Lower leg skin (tissue), 4 donors: ENCODE measurements around the gene NARF. TPM values are rescaled to one million over a fixed set of nuclear protein-coding genes. Genes with fewer than 3 reads are reported as not detected.
A peak's percentile ranks its signal among the peaks of the same experiment; 100 is the strongest.

Experiments used
- DNase-seq, 2 donors: peaks; one replicate each; pipeline ENCODE4 v3.0.0-alpha.2; 2019; ENCODE audit warnings: low spot score in 2 of 2
- H3K4me3 ChIP-seq: fragments of 200-600 bp; sonication (generic); 2 replicates; pipeline ENCODE4 v1.5.1; 2017; ENCODE audit warnings: mild to moderate bottlenecking, low read depth; ENCODE audit not compliant: poor library complexity, severe bottlenecking
- CTCF ChIP-seq, 3 donors: fragments of 450-650 bp; IDR thresholded peaks; one replicate each; pipeline ENCODE4 v1.5.1; 2016; ENCODE audit warnings: antibody characterized with exemption in 3 of 3, mild to moderate bottlenecking in 3 of 3, moderate library complexity in 2 of 3
- POLR2A ChIP-seq, 2 donors: fragments of 450-650 bp; IDR thresholded peaks; one replicate each; pipeline ENCODE4 v1.6.1; 2016 to 2017; ENCODE audit warnings: antibody characterized with exemption in 2 of 2, mild to moderate bottlenecking in 1 of 2, moderate library complexity in 1 of 2
- WGBS, 2 donors: methylation state at CpG; one replicate each; pipeline ENCODE4 v1.1.5; 2018; 5-methylcytosine and 5-hydroxymethylcytosine counted together
- intact Hi-C: fragments of 100-400 bp; cut with DNase I; formaldehyde crosslinking; loops from one replicate; pipeline ENCODE4 v1.15.0; 2023; ENCODE audit warnings: low total_unique reads
- total RNA-seq, 4 donors: library from RNA; depleted of rRNA; stranded (reverse); fragments of >200 nt; gene quantifications; one replicate each; pipeline ENCODE4 v1.1.0, GENCODE V29; 2016

Gene NARF
- total RNA-seq, 4 donors from 2014 or later: 39.9 to 59.2 (median 44.3) TPM

DNA sequence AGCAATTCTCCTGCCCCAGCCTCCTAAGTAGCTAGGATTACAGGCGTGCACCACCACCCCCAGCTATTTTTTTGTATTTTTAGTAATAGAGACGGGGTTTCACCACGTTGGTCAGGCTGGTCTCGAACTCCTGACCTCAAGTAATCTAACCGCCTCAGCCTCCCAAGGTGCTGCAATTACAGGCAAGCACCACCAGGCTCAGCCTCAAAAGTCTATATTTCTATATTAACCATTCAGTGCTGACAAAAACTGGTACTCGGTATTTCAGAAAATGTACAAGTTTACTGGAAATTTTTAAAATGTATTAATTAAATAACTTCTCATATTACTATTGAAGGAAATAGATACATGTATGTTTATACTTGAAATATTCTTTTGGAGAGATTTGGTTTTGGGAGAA is 41.8 kb upstream of the NARF start:
- no peak for TF ChIP-seq POLR2A (IDR thresholded peaks at IDR 0.05)
- no peak for TF ChIP-seq CTCF (IDR thresholded peaks at IDR 0.05)
- intact Hi-C loops: no loop called here
- no peak for DNase-seq
- H3K4me3 ChIP-seq: no peak overlapping the region
- WGBS, 2 donors: 87 to 89% methylated on average over 6 of the region's 6 CpGs

DNA sequence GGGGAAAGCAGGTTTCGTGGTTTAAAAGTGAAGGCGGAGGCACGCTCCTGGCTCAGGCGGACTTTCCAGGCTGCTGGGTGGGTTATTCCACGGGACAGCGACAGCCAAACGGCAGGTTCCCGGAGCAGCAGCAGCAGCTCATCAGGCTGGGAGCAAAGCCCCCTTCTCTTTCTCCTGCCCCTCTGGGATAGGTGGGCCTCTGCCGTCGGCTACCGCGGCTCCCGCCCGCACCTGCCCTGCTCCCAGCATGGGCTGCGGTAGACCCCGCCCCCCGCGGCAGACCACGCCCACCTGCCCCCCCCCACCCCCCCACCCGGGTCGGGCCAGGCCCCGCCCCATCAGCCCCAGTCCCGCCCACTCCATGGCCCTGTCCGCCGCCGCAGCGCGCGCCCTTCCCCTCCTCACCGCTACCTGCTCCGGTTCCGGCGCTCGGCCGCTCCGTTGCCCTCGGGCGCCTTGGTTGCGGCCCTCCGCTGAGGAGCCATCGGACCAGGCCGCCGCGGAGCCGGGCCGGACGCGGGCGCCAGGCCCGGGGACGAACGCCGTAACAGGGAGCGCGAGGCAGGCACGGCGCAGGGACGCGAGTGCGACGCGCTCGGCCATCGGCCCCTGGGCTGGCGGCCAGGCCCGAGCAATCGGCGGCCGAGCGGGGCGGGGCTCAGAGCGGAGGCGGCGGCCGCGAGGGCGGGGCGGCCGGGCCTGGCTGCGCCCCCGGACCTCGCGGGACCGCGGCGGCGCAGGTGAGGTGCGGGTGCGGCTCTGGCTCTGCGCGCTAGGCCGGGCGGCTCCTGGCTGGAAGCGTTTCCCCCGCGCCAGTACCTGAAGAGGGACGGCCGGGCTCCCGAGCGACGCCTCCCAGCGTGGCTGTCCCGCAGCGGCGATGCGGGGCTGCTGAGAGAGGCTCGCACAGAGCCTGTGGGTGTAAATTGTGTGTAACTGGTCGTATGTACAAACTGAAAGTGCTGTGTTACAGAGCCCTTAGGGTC is 40.2 kb upstream of the NARF start, which contains the start of the genes HEXD and OGFOD3:
HEXD (plus strand) TSS at position 347 of the 986 bp plus-strand sequence. CDS start 1,453 bp downstream, outside the sequence.
OGFOD3 (minus strand) TSS at position 586 of the 986 bp plus-strand sequence; CDS start at position 485, 101 bp downstream.
- TF ChIP-seq CTCF (IDR thresholded peaks at IDR 0.05) (no peak), POLR2A (IDR thresholded peaks at IDR 0.05) (peak in 1 of 2 donors; percentile 33)
- intact Hi-C loops: no loop called here
- DNase-seq: peak in 1 of 2 donors; percentile 95
- H3K4me3 ChIP-seq: peak within 1 kb of the TSS; percentile 78
- WGBS, 2 donors: 1 to 2% methylated on average over 22 to 47 of the region's 108 CpGs

DNA sequence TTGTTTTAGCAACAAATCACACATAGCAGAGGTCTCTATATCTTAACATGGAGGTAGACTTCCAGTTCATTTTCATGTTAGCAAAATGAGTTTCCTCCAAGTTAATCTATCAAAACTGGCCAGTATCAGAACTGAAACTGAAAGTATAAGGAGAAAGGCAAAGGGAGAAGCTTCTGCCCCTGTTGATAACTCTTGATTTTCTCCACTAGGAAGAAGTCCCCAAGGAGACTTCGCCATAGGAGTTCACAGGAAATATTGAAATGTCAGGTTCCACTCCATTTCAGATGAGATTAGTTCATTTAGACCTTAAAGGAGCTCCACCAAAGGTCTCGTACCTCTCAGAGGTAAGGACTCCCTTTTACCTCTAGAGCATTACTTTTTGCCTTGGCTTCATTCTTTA is 39.0 kb upstream of the NARF start:
- 76 to 81% methylated on average over 2 of the region's 2 CpGs for whole genome bisulfite sequencing, 2 donors
- intact Hi-C loops: no loop called here

DNA sequence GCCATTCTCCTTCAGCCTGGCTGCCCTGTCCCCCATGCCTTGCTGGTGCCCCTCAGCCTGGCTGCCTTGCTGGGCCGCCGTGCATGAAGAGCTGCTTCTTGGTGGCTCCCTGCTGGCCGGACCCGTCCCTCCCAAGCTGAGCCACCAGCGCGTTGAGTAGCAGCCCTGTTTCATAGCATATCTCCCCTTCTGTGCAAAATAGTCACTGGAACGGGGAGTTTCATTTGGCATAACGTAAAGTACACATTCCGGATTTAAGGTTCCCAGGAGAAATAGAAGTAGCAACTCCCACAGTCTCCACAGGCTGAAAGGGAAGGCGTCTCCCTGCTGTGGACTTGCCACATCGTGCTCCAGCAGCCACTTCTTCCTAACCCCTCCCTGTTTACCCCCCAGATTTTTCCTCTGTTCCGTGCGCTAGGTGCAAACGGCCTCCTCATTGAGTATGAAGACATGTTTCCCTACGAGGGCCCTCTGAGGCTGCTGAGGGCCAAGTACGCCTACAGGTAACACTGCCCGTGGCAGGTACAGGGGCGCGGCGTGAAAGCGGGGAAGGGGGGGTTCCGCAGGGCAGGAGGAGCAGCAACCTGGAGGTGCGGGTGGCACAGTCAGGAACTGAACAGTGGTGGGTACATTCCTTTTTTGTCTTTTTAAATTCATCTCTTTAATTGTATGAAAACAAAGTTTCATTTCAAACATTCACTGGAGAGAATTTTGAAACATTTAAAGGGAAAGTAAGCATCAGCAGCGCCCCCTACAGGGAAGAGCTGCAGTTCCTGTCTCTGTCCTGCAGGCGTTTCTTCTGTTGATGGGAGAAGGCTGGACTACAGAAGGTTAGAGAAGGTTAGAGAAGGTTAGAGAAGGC is 34.3 kb upstream of the NARF start:
- H3K4me3 ChIP-seq: no peak overlapping the region
- DNase-seq: no peak
- TF ChIP-seq POLR2A (IDR thresholded peaks at IDR 0.05): no peak
- no peak for TF ChIP-seq CTCF (IDR thresholded peaks at IDR 0.05)
- intact Hi-C loops: no loop called here
- 66 to 70% methylated on average over 25 of the region's 25 CpGs for WGBS, 2 donors

More for the DNA sequence above, 39.0 kb upstream of the NARF start:
- H3K4me3 ChIP-seq: no peak overlapping the region
- TF ChIP-seq CTCF (IDR thresholded peaks at IDR 0.05): no peak
- no peak for TF ChIP-seq POLR2A (IDR thresholded peaks at IDR 0.05)
- DNase-seq: no peak

DNA sequence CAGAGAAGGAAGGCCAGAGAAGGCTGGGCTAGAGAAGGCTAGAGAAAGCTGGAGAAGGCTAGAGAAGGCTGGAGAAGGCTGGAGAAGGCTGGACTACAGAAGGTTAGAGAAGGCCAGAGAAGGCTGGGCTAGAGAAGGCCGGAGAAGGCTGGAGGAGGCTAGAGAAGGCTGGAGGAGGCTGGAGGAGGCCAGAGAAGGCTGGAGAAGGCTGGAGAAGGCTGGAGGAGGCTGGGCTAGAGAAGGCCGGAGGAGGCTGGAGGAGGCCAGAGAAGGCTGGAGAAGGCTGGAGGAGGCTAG is 33.7 kb upstream of the NARF start:
- no peak overlapping the region for H3K4me3 ChIP-seq
- WGBS, 2 donors: 83 to 88% methylated on average over 2 of the region's 2 CpGs
- intact Hi-C loops: no loop called here
- TF ChIP-seq POLR2A (IDR thresholded peaks at IDR 0.05) (no peak), CTCF (IDR thresholded peaks at IDR 0.05) (no peak)
- DNase-seq: no peak
